Measurements from ENCODE around the gene MED16. TPM values are rescaled to one million over a fixed set of nuclear protein-coding genes. Genes with fewer than 3 reads are reported as not detected.

The MED16 gene
- total and polyA plus RNA-seq, 2 of the 13 experiments (the other 11 are each of a cell fraction or from before 2014, with no cell fraction given), result 13.3 to 14.8 TPM

- TF ChIP-seq POLR2G (IDR thresholded peaks at IDR 0.05; ENCODE audit: low read depth, low read length) (no peak; the same call in 1 of the 2 replicates), NR1H2 (CRISPR knock-in tag; IDR thresholded peaks at IDR 0.05; ENCODE audit: borderline replicate concordance, low read depth) (0 out of 2 replicates have a peak, but pooled peaks have one; percentile 32), ZNF7 (CRISPR knock-in tag; IDR thresholded peaks at IDR 0.05) (no peak), MTERF4 (CRISPR knock-in tag; IDR thresholded peaks at IDR 0.05) (no peak), TAF1 (CRISPR knock-in tag; IDR thresholded peaks at IDR 0.05) (0 out of 2 replicates have a peak, but pooled peaks have one; percentile 31), DZIP1 (CRISPR knock-in tag; IDR thresholded peaks at IDR 0.05) (no peak), ZSCAN22 (CRISPR knock-in tag; IDR thresholded peaks at IDR 0.05) (no peak), ZFYVE20 (CRISPR knock-in tag; IDR thresholded peaks at IDR 0.05; ENCODE audit: borderline replicate concordance, low read depth) (no peak), SMARCE1 (IDR thresholded peaks at IDR 0.05; ENCODE audit: borderline replicate concordance) (no peak), ZNF746 (CRISPR knock-in tag; IDR thresholded peaks at IDR 0.05) (no peak; the same call in 1 of the 2 replicates), ZNF780A (CRISPR knock-in tag; IDR thresholded peaks at IDR 0.05) (no peak), ZSCAN29 (CRISPR knock-in tag; conservative IDR thresholded peaks at IDR 0.05) (no peak), ZNF737 (CRISPR knock-in tag; IDR thresholded peaks at IDR 0.05; ENCODE audit: borderline replicate concordance) (no peak), EP300 (IDR thresholded peaks at IDR 0.05; ENCODE audit: low read depth in 2 of 2, low read length in 2 of 2) (no peak), EP300 (CRISPR knock-in tag; IDR thresholded peaks at IDR 0.05; ENCODE audit: borderline replicate concordance) (no peak; the same call in 1 of the 2 replicates), KAT7 (CRISPR knock-in tag; IDR thresholded peaks at IDR 0.05; ENCODE audit: borderline replicate concordance) (peak; percentile 75; the same call in 1 of the 2 replicates)
- TF ChIP-seq, protein P1, sequence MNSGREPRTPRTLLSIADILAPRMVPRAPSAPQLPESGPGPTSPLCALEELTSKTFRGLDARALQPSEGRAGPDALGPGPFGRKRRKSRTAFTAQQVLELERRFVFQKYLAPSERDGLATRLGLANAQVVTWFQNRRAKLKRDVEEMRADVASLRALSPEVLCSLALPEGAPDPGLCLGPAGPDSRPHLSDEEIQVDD (CRISPR knock-in tag; IDR thresholded peaks at IDR 0.05; ENCODE audit: borderline replicate concordance), result no peak
- TF ChIP-seq, protein P2, sequence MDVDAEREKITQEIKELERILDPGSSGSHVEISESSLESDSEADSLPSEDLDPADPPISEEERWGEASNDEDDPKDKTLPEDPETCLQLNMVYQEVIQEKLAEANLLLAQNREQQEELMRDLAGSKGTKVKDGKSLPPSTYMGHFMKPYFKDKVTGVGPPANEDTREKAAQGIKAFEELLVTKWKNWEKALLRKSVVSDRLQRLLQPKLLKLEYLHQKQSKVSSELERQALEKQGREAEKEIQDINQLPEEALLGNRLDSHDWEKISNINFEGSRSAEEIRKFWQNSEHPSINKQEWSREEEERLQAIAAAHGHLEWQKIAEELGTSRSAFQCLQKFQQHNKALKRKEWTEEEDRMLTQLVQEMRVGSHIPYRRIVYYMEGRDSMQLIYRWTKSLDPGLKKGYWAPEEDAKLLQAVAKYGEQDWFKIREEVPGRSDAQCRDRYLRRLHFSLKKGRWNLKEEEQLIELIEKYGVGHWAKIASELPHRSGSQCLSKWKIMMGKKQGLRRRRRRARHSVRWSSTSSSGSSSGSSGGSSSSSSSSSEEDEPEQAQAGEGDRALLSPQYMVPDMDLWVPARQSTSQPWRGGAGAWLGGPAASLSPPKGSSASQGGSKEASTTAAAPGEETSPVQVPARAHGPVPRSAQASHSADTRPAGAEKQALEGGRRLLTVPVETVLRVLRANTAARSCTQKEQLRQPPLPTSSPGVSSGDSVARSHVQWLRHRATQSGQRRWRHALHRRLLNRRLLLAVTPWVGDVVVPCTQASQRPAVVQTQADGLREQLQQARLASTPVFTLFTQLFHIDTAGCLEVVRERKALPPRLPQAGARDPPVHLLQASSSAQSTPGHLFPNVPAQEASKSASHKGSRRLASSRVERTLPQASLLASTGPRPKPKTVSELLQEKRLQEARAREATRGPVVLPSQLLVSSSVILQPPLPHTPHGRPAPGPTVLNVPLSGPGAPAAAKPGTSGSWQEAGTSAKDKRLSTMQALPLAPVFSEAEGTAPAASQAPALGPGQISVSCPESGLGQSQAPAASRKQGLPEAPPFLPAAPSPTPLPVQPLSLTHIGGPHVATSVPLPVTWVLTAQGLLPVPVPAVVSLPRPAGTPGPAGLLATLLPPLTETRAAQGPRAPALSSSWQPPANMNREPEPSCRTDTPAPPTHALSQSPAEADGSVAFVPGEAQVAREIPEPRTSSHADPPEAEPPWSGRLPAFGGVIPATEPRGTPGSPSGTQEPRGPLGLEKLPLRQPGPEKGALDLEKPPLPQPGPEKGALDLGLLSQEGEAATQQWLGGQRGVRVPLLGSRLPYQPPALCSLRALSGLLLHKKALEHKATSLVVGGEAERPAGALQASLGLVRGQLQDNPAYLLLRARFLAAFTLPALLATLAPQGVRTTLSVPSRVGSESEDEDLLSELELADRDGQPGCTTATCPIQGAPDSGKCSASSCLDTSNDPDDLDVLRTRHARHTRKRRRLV (CRISPR knock-in tag; IDR thresholded peaks at IDR 0.05), result no peak
These were observed 24.6 kb upstream of the MED16 start, which contains the start of gene KISS1R (continued) for GRCh38 chr19:917323-918151.
